K562 treated with DMSO at 1 percent for 48 hours (cell line): ENCODE data around the gene CDH11. TPM values are rescaled to one million over a fixed set of nuclear protein-coding genes. Genes with fewer than 3 reads are reported as not detected.

Experiments
- total RNA-seq: library from RNA; unstranded; fragments of 300-600 nt; gene quantifications from 2 replicates; pipeline ENCODE4 v1.2.3, GENCODE V29; 2022; ENCODE audit warnings: low replicate concordance; ENCODE audit errors: extremely low read depth

The CDH11 gene
- not detected in 2 replicates for total RNA-seq

GRCh38 chr16:65121870-65122723 is at the start of gene CDH11:
CDH11 (minus strand) TSS chr16:65122063; CDS start chr16:65004869, 117,194 bp downstream.

